ENCODE measurements around the gene HPS4. TPM values are rescaled to one million over a fixed set of nuclear protein-coding genes. Genes with fewer than 3 reads are reported as not detected.

Gene HPS4
- total and polyA plus RNA-seq, 2 of the 8 experiments (the other 6 are each of a cell fraction or from before 2014, with no cell fraction given), result 28.0 to 35.2 TPM

GRCh38 chr22:26430600-26430999 is 53.0 kb downstream of the HPS4 start:
- Histone ChIP-seq H4K5ac (ENCODE audit: insufficient read length, low read depth, low read length) (no peak overlapping the region), H3K4ac (replicated peaks; ENCODE audit: insufficient read length, low read depth, low read length) (no peak overlapping the region), H3K4me3 (ENCODE audit: extremely low read depth in 1 of 4, insufficient read depth in 2 of 4, low read depth in 3 of 4, low read length in 4 of 4) (no peak overlapping the region), H3K4me1 (replicated peaks in 1 of 4; ENCODE audit: control insufficient read depth in 3 of 4, insufficient read depth in 4 of 4, low read length in 3 of 4) (peaks cover 0 to 8% (median 2%) of the 10 kb centered on the region in 4 experiments; a peak in 4 of 7 replicates), H3K36me3 (ENCODE audit: control insufficient read depth in 2 of 4, insufficient read depth in 4 of 4, low read length in 3 of 4) (peaks cover 0 to 7% (median 2%) of the 10 kb centered on the region in 4 experiments; a peak in 3 of 8 replicates), H3K9me3 (ENCODE audit: insufficient read depth in 2 of 2, low read depth in 1 of 2, low read length in 1 of 2) (no peaks in the 10 kb centered on the region), H3K23me2 (ENCODE audit: low read depth, low read length) (peaks cover 13% of the 10 kb centered on the region), H2AK5ac (ENCODE audit: low read depth, low read length) (no peak overlapping the region), H3K14ac (ENCODE audit: insufficient read length) (no peak overlapping the region), H3K79me1 (ENCODE audit: low read depth, low read length) (peaks cover 3% of the 10 kb centered on the region), H3K56ac (replicated peaks; ENCODE audit: insufficient read length, low read depth, low read length) (no peak overlapping the region), H2BK15ac (ENCODE audit: low read length) (no peak overlapping the region), H2BK120ac (replicated peaks; ENCODE audit: low read depth, low read length) (no peak overlapping the region), H2BK20ac (ENCODE audit: low read length) (no peak overlapping the region), H2AFZ (ENCODE audit: low read length) (no peak overlapping the region), H2BK12ac (ENCODE audit: low read depth, low read length) (no peak overlapping the region), H4K91ac (replicated peaks; ENCODE audit: insufficient read length, low read length) (no peak overlapping the region), H3K18ac (ENCODE audit: extremely low read depth, low read length) (no peak overlapping the region), H2BK5ac (ENCODE audit: low read depth, low read length) (no peak overlapping the region), H3K27me3 (replicated peaks in 1 of 4; ENCODE audit: control insufficient read depth in 3 of 4, extremely low read depth in 1 of 4, insufficient read depth in 3 of 4, low read length in 3 of 4) (peaks cover 0 to 6% (median 6%) of the 10 kb centered on the region in 4 experiments; a peak in 4 of 7 replicates), H4K20me1 (replicated peaks in 1 of 2; ENCODE audit: control insufficient read depth in 1 of 2, insufficient read depth in 2 of 2, low read length in 2 of 2) (no peaks in the 10 kb centered on the region), H3K9ac (replicated peaks in 1 of 4; ENCODE audit: extremely low read depth in 1 of 4, low read depth in 3 of 4, low read length in 3 of 4) (no peak overlapping the region), H3K79me2 (ENCODE audit: control insufficient read depth in 1 of 2, insufficient read depth in 2 of 2, low read length in 2 of 2) (no peaks in the 10 kb centered on the region; a peak in 1 of 4 replicates), H3K4me2 (ENCODE audit: insufficient read depth in 1 of 2, low read depth in 2 of 2, low read length in 2 of 2) (peak overlapping the region in 1 of 2 experiments; percentile 92; a peak in 2 of 4 replicates), H3K27ac (ENCODE audit: low read depth, low read length) (no peak overlapping the region), H3K23ac (ENCODE audit: insufficient read length) (no peak overlapping the region), H4K8ac (ENCODE audit: extremely low read depth, insufficient read depth, low read length) (no peak overlapping the region)
- WGBS, 2 experiments (ENCODE audit: extremely low coverage in 1 of 2, insufficient coverage in 1 of 2, insufficient read length in 1 of 2, insufficient replicate concordance in 2 of 2, low coverage in 1 of 2, low lambda C conversion rate in 2 of 2, missing lambda C conversion rate in 1 of 2), result 83% methylated on average over 2 of the region's 2 CpGs; no CpG with 5 or more reads in 1 of the 2 experiments
- CTCF ChIA-PET (ENCODE audit: partially characterized antibody), result interaction anchor here (0.6 to 2.5 kb wide), 11 partner anchors 9 to 66 kb away, joined by 3 to 9 read pairs (median 4); no protein-coding TSS in a partner anchor
- TF ChIP-seq KDM1A (IDR thresholded peaks at IDR 0.05; ENCODE audit: borderline replicate concordance, low read length), result no peak
- TF ChIP-seq PHF8 (conservative IDR thresholded peaks at IDR 0.05; ENCODE audit: low read depth, low read length), result no peak
- no peak for TF ChIP-seq SP1 (IDR thresholded peaks at IDR 0.05; ENCODE audit: low read depth, low read length)
- no peak for TF ChIP-seq SIN3A (conservative IDR thresholded peaks at IDR 0.05 in 1 of 2, IDR thresholded peaks at IDR 0.05 in 1 of 2; ENCODE audit: low read depth in 1 of 2, low read length in 2 of 2)
- TF ChIP-seq CTCF (IDR thresholded peaks at IDR 0.05; ENCODE audit: control extremely low read depth in 1 of 3, insufficient read depth in 1 of 3, low read depth in 1 of 3, low read length in 3 of 3), result no peak
- TF ChIP-seq EP300 (IDR thresholded peaks at IDR 0.05; ENCODE audit: borderline replicate concordance in 1 of 2, low read depth in 2 of 2, low read length in 2 of 2), result no peak
- no peak for FAIRE-seq
- POLR2A ChIA-PET (ENCODE audit: partially characterized antibody), result interaction anchor here (0.9 to 3.3 kb wide), 6 partner anchors 14 to 242 kb away, joined by 3 to 15 read pairs (median 6); partner anchors contain the start of genes HPS4 and SRRD
- DNase-seq (ENCODE audit: low read depth in 1 of 2, low spot score in 2 of 2), result no peak

Measured in H1 (cell line).